Activated T-cell treated with anti-CD3 and anti-CD28 coated beads for 48 hours (primary cell): ENCODE results near the gene ZBTB22.

Source experiments
- DNase-seq: peaks from one replicate; pipeline ENCODE4 v3.0.0-alpha.2; 2020; ENCODE audit warnings: low read depth

Gene ZBTB22

GRCh38 chr6:33330736-33331135, 13.2 kb upstream of the ZBTB22 start:
- no peak for DNase-seq

DNA sequence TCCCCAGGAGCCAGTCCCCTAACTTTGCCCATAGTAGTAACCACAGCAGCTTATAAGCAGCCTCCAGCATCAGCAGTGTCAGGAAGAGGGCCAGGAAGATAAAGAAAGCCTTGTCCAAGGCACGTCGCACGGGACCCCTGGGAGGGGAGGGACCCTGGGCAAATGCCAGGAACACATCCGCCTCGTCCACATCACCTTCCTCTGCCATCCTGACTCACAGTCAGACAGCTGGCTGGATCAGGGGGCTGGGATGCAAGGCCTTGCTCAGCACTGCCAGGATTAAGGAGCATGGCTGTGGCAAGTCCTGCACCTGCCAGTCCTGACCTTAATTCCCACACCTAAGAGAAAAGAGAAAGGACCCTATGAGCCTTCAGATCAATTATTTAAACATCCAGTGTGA, 11.5 kb upstream of the ZBTB22 start:
- no peak for DNase-seq

DNA sequence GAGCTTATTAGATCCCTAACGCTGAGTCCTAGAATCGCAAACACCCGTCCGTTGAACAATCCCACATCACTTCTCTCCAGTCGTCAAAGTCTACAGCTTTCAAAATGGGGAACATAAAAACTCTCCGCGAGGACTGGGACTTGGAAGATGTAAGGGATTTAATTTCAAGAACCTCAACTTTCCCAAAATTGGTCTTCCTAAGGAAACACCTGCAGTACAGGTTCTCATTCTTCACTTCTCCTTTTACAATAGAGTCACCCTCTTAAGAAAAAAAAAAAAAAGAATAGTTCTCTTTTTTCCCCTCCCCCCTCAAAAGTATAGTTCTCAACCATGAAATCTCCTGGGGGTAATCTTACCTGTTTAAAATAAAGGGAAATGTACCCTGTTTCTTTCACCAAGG, 6.6 kb upstream of the ZBTB22 start:
- no peak for DNase-seq

- no peak for DNase-seq
Measured at GRCh38 chr6:33323623-33323948, 6.0 kb upstream of the ZBTB22 start.

- no peak for DNase-seq
Measured at GRCh38 chr6:33321227-33321626, 3.7 kb upstream of the ZBTB22 start.

DNA sequence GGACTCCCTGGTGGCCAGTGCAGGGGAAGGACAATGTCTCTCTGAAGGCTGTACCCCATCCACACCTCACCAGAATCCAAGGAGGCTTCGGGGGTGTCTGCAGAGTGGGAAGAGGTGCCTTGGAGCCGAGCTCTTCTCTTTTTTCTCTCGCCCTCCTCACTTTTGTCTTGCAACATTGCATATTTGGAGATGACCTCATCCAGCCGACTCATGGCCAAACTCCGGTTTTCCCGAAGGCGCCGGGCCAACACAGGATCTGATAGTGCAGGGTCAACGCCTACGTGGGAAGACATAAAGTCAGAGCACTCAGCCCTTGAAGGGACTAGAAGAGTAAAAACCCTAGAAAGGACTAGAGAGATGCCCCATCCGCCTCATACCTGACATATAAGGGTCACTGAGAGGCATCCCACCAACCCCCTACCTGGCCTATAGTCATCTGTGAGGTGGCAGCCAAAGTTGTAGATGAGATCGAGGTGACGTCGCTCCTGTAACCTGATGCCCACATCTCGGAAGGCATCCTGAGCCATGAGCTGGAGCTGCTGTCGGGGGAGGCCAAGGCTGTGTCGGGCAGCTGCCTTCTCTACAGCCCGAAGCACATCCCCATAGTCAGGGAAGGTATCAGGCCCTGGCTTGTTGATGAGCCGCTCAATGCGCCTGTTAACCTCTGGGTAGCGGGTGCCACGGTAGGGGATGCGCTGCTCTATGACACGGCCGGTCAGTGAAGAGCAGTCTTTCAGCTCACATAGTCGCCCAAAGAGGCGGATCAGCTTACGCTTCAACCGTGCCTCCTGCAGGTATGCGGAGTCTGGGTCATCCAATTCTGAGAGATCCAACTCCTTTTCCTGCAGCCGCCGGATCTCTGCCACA, 3.0 kb upstream of the ZBTB22 start:
- DNase-seq, result no peak

DNA sequence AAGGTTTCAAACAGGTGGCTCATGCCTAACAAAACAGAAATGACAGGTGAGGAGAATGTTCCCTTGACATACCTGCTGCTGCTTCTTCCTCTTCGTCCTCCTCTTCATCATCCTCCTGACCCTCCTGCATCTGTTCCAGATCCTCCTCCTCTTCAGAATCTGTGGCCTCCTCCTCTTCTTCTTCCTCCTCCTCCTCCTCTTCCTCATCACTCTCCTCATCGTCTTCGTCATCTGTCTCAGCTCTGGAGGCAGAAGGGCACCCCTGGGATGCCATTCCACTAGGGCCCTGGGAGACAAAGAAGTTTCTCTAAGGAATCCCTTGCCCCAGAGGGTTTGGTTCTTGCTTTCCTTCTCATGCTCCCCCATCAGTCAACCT, 2.4 kb upstream of the ZBTB22 start:
- DNase-seq, result no peak

DNA sequence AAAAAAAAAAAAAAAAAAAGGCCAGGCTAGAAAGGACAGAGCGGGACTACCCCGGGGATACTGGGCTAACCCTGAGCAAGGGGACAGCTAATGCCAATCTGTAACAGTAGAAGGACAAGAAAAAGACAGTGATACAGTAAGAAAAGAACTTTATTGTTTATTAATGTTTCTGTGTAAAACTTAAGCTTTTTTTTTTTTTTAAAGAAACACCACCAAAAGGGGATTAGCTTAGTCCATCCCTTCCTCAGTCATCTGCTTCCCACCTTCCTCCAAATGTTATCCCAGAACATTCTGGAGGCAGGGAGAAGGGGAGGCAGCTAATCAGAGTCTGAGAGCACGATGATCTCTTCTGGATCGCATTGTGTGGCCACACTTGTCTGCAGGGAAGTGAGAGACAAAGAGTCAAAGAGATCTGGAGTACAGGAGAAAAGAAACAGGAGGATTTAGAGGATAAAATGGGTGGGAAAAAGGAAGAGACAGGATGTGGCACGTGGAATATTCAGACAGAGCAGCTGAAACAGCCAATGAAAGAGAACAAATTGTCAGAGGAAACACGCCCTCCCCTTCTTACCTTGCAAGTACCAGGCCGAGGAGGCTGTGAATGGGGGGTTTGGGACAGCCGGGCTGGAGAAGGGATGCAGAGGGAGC, 1.0 kb upstream of the ZBTB22 start:
- DNase-seq, result no peak

DNA sequence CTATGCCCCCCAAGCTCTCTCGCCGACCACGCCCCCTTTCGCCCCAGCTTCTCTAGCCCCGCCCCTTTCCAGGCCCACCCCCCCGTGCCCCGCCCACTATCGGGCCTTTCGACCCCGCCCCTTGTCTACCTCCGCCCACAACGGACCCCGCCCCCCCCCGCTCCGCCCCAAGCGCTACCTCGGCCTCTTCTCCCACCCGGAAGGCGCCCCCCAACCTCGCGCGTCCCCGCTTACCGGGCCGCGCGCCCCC, 200 bp downstream of the ZBTB22 start:
- DNase-seq, result no peak

- no peak for DNase-seq
Measured at GRCh38 chr6:33316603-33317418, 733 bp downstream of the ZBTB22 start.

DNA sequence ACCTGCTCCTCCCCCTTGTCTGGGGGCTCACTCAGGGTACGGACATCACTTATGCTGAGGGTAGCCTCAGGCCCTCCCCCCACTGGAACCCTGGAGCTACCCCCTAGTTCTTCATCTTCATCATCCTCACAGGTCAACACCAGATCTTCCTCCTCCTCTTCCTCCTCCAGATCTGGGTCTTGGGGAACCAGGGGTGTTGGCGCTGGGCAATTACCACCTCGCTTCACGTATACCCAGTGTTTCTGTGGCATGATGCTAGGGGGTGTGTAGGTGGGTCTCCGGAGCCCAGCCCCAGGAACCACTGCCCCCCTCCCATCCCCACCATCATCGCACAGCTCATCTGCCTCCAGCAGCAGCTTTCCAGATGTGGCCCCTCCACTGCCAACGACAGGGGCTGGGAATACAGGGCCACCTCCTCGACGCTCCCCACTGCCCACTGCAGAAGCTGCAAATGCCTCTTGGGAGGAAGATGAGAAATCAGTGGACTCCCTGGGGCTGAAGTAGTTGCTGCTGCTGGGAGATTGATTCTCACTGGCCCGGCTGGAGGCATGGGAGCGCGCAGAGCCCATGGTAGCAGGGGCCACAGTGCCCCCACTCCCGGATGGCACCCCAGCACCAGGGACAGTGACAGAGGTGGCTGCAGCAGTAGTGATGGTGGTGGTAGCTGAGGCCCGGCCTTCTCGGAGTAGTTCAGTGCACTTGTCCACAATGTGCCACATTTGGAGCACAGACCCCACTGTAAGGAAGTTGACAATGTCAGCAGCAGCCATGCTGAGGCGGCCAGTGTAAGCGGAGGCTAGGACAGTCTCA, 1.5 kb downstream of the ZBTB22 start:
- no peak for DNase-seq

DNA sequence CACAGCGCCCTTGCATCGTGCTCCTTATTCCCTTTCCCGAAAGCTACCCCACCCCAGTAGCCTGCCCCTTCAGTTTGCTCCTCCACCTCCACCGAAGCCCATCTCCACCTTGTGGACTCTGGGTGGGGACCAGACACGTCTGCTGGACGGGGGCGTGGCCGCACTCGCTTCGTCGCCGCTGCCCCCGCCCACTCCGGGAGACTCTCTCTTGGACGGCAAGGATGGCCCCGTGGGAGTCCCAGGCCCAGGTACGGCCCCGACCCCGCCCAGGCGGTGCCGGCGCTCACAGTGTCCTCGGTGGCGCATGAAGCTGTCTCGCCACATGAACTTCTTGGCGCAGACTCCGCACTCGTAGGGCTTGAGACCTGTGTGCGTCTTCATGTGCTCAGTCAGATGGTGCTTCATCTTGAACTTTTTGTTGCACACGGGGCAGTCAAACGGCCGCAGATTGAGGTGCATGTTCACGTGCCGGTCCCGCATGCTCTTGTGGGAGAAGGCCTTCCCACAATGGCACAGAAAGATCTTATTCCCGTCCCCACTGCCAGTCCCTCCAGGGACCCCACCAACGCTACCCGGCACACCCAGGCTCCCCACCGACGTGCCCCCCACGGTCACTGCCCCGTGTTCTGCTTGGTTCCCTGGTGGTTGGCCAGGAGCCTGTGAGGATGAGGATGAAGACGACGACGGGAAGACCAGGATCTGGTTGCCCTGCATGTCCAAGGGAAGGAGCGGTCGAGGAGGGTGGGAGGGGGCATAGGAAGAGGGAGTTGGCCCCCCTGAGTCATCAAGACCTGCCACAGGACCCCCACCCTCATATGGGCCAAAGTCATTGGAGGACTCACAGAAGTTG, 2.4 kb downstream of the ZBTB22 start:
- DNase-seq, result no peak

DNA sequence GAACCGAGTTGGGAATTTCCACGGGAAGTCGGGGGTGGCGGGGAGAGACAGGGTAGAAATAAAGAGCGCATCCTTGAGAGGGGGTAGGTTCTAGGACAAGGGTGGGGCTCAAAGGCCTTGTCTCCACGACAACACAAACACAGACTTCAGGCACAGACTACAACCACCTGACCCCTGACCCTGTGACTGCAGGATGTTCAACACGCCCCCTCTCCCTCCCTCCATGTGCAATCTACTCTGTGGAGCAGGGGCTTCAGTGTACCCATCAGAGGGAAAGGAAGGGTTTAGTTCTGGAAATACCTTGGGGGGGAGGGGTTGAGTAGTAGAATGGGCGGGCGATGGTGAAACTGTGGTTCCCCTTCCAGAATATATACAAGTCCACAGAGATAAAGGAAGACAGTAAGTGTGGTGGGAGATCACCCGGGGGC, 3.0 kb downstream of the ZBTB22 start:
- DNase-seq, result no peak

GRCh38 chr6:33313709-33314514, 3.6 kb downstream of the ZBTB22 start, which contains the start of gene TAPBP:
Gene TAPBP, minus strand, starts transcription at chr6:33314078. Its CDS starts 37 bp downstream, at chr6:33314041.
- DNase-seq, result peak; percentile 77

DNA sequence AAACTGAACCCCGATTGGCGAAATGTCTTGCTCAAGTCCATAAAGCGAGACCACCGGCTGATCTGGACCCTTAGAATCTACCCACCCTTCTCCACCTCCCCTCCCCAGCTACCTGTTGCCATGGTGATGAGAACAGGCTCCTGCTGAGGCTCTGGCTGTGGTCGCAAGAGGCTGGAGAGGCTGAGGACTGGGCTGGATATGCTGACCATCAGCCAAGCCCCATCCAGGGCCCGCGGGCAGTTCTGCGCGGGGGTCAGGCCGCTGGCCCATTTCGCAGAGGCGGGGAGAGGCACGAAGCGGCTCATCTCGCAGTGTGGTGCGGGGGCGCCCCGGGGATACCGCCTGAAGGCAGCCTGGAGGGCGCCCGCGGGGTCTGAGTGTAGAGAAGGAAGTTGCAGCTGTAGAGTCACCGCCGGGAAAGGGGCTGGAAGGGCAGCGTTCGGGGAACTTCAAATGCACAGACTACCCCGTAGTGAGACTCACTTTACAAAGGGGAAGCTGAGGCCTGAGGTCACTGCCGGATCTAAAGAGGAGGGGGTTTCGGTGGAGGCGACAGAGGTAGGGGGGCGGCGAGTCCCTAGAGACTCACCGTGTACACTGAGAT, 4.3 kb downstream of the ZBTB22 start:
- DNase-seq, result no peak

- DNase-seq, result peak; percentile 66
Measured at GRCh38 chr6:33312361-33313104, 5.0 kb downstream of the ZBTB22 start.

DNA sequence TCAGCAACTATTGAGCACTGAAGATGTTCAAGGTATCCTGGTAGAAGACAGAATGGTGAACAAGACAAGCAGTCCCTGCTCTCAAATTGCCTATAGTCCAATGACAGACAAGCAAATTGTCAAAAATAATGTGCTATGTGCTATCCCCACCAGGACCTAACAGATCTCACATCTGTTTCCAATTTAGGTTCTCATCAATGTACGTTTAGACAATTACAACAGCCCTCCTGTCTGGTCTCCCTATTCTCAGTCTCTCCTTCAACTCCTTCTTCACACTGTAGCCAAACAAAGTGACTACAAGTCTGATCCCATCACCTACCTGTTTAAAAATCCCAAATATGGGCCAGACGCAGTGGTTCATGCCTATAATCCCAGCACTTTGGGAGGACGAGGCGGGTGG, 11.2 kb downstream of the ZBTB22 start:
- no peak for DNase-seq

GRCh38 chr6:33305052-33305451, 12.5 kb downstream of the ZBTB22 start:
- no peak for DNase-seq

DNA sequence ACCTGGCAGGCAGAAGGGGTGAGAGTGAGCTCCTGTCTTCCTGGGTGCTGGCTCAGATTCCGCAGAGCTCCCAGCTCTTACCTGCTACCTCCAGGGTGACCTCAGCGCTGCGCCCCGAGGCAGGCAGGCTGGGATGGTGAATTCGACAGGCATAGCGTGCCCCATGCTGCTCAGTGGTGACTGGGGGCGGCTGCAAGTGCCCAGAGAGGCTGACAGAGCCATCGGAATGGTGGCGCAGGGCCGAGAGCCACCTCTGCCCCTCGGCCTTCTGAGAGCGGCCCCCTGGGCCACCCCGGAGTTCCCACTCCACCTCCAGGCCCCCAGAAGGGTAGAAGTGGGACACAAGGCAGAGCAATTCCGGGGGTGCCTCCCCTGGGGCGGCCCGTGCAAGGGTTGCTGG, 13.3 kb downstream of the ZBTB22 start:
- no peak for DNase-seq
